HFF-Myc (cell line): ENCODE data around the gene ZNF592.

Source experiments
- DNase-seq: peaks from one replicate; pipeline ENCODE4 v3.0.0-alpha.2; 2011; ENCODE audit warnings: low read depth; ENCODE audit errors: extremely low read depth
- H3K4me3 ChIP-seq: replicated peaks from 2 replicates; pipeline ENCODE4 v1.5.1; 2011; ENCODE audit warnings: low read depth, mild to moderate bottlenecking, control low read depth, low read length
- CTCF ChIP-seq: IDR thresholded peaks from 2 replicates; pipeline ENCODE4 v1.5.1; 2012; ENCODE audit warnings: mild to moderate bottlenecking, low read depth, low read length, control low read depth; ENCODE audit errors: missing control alignments

ZNF592 gene

GRCh38 chr15:84778194-84778593 lies 29.8 kb downstream of the ZNF592 start:
- no peak for DNase-seq
- no peak overlapping the region for H3K4me3 ChIP-seq
- TF ChIP-seq CTCF = no peak

- DNase-seq = no peak
- no peak overlapping the region for H3K4me3 ChIP-seq
- no peak for TF ChIP-seq CTCF
Observed at GRCh38 chr15:84780492-84780891, 32.1 kb downstream of the ZNF592 start.

GRCh38 chr15:84781495-84781894 lies 33.1 kb downstream of the ZNF592 start:
- H3K4me3 ChIP-seq = no peak overlapping the region
- DNase-seq = no peak
- no peak for TF ChIP-seq CTCF

- no peak for TF ChIP-seq CTCF
- H3K4me3 ChIP-seq = no peak overlapping the region
- DNase-seq = no peak
Observed at GRCh38 chr15:84782346-84782745, 34.0 kb downstream of the ZNF592 start.

GRCh38 chr15:84783493-84784251 lies 35.3 kb downstream of the ZNF592 start:
- TF ChIP-seq CTCF = no peak
- DNase-seq = no peak

GRCh38 chr15:84784262-84784661 lies 35.9 kb downstream of the ZNF592 start:
- TF ChIP-seq CTCF = no peak
- no peak for DNase-seq

More at GRCh38 chr15:84783493-84784251, 35.3 kb downstream of the ZNF592 start:
- no peak overlapping the region for H3K4me3 ChIP-seq

GRCh38 chr15:84785053-84785452 lies 36.7 kb downstream of the ZNF592 start:
- no peak overlapping the region for H3K4me3 ChIP-seq
- no peak for DNase-seq
- no peak for TF ChIP-seq CTCF

More at GRCh38 chr15:84784262-84784661, 35.9 kb downstream of the ZNF592 start:
- H3K4me3 ChIP-seq = no peak overlapping the region
